Chondrocyte (in vitro differentiated cells): ENCODE measurements around the gene SLC7A9. TPM values are rescaled to one million over a fixed set of nuclear protein-coding genes. Genes with fewer than 3 reads are reported as not detected.

Experiments used
- DNase-seq: peaks from one replicate; pipeline ENCODE4 v3.0.0; 2021; ENCODE audit warnings: mixed read lengths, low spot score
- H3K27ac Mint-ChIP-seq: one replicate; pipeline ENCODE4 v1.8.0; 2021; ENCODE audit warnings: mild to moderate bottlenecking, moderate library complexity, mixed read lengths; ENCODE audit not compliant: unreplicated experiment
- H3K27me3 Mint-ChIP-seq: 2 replicates; pipeline ENCODE4 v1.8.0; 2021; ENCODE audit warnings: low read depth, mixed read lengths
- H3K36me3 Mint-ChIP-seq: 2 replicates; pipeline ENCODE4 v1.8.0; 2021; ENCODE audit warnings: low read depth, mixed read lengths
- H3K4me1 Mint-ChIP-seq: 2 replicates; pipeline ENCODE4 v1.8.0; 2021; ENCODE audit warnings: low read depth, mild to moderate bottlenecking, mixed read lengths
- H3K4me3 Mint-ChIP-seq: one replicate; pipeline ENCODE4 v1.8.0; 2021; ENCODE audit warnings: mild to moderate bottlenecking, moderate library complexity, mixed read lengths; ENCODE audit not compliant: unreplicated experiment
- H3K9me3 Mint-ChIP-seq: 2 replicates; pipeline ENCODE4 v1.8.0; 2021; ENCODE audit warnings: low read depth, mixed read lengths
- CTCF ChIP-seq: fragments of 200-600 bp; sonication (generic); IDR thresholded peaks from 2 replicates; pipeline ENCODE4 v1.5.0; 2021; ENCODE audit warnings: antibody characterized with exemption, mild to moderate bottlenecking, moderate library complexity
- total RNA-seq: library from RNA; stranded (reverse); gene quantifications from 3 replicates; pipeline ENCODE4 v1.2.1, GENCODE V29; 2021

Gene SLC7A9
- total RNA-seq, 1 donor from 2014 or later: 0.35 TPM

DNA sequence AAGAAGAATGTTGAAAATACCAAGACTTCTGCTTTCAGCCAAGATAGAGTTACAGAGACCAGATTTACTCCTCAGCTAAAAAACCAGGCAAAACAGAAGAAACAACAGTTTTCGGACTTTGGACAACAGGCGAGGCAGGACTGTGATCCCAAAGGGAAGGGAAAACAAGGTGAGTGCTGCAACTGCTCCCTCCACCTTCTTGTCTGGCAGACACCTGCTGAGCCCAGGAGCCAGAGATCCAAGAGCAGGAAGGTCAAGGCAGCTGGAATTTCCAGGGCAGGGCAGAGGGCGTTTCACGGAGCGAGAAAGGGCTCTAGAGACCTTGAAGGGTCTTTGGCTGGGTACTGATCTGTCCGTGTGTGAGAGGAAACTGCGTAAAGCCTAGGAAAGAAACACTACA is 32.9 kb upstream of the SLC7A9 start:
- Mint-ChIP-seq H3K4me1 (no peaks in the 10 kb centered on the region), H3K27me3 (no peaks in the 10 kb centered on the region), H3K4me3 (no peak overlapping the region), H3K9me3 (peaks cover 7% of the 10 kb centered on the region), H3K27ac (peak overlapping the region; percentile 23), H3K36me3 (peaks cover 26% of the 10 kb centered on the region)
- DNase-seq: no peak
- no peak for TF ChIP-seq CTCF

DNA sequence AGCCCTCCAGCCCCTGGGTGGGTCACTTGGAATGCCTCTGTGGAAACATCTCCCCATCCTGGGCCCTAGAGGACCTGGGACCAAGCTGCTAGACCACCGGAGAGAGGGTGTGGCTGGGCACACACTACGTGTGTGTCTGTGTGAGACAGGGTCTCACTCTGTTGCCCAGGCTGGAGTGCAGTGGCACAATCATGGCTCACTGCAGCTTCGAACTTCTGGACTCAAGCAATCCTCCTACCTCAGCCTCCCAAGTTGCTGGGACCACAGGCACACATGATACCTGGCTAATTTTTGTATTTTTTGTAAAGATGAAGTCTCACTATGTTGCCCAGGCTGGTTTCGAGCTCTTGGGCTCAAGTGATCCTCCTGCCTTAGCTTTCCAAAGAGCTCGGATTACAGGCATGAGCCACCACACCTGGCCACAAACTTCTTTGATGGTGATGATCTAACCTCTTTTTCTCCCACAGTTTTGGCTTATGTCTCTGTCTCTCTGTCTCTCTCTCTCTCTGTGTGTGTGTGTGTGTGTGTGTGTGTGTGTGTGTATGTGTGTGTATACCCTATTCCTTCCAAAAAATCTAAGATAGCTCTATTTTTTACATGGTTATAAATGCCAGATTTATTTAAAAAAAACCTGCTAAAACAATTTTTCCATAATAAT is 32.1 kb upstream of the SLC7A9 start:
- Mint-ChIP-seq H3K4me1 (no peaks in the 10 kb centered on the region), H3K4me3 (no peak overlapping the region), H3K27me3 (no peaks in the 10 kb centered on the region), H3K27ac (no peak overlapping the region), H3K36me3 (peaks cover 28% of the 10 kb centered on the region), H3K9me3 (peaks cover 7% of the 10 kb centered on the region)
- TF ChIP-seq CTCF: no peak
- DNase-seq: no peak

DNA sequence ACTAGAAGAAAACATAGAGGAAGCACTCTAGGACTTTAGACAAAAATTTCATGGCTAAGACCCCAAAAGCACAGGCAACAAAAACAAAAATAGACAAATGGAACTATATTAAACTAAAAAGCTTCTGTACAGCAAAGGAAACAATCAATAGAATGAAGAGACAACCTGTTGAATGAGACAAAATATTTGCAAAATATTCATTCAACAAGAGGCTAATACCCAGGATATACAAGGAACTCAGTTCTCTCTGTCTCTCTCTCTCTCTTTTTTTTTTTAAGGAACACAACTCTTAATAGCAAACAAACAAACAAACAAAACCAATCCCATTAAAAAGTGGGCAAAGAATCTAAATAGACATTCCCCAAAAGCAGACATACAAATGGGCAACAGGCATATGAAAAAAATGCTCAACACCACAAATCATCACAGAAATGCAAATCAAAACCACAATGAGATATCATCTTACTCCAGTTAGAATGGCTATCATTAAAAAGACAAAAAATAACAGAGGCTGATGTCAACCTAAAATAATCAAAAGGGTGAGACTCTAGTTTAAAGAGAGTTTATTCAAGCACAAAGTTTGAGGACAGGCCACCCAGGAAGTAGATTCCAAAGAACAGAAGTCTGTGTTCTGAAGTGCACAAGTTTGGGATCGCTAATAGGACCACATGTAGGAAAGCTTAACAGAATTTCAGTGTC is 27.1 kb upstream of the SLC7A9 start:
- Mint-ChIP-seq H3K27ac (no peak overlapping the region), H3K27me3 (no peaks in the 10 kb centered on the region), H3K4me3 (no peak overlapping the region), H3K36me3 (peaks cover 29% of the 10 kb centered on the region), H3K9me3 (peaks cover 16% of the 10 kb centered on the region), H3K4me1 (no peaks in the 10 kb centered on the region)
- TF ChIP-seq CTCF: no peak
- DNase-seq: no peak

DNA sequence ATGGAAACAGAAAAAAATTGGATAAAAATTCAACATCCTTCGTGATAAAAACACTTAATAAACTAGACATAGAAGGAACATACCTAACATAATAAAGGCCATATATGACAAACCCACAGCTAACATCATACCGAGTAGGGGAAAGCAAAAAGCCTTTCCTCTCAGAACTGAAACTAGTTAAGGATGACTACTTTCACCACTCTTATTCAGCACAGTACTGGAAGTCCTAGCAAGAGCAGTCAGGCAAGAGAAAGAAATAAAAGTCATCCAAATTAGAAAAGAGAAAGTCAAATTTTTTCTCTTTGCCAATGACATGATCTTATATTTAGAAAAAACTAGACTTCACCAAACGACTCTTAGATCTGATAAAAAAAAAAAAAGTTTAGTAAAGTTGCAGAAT is 25.8 kb upstream of the SLC7A9 start:
- Mint-ChIP-seq H3K4me1 (no peaks in the 10 kb centered on the region), H3K27me3 (no peaks in the 10 kb centered on the region), H3K36me3 (peaks cover 30% of the 10 kb centered on the region), H3K9me3 (peaks cover 22% of the 10 kb centered on the region), H3K4me3 (no peak overlapping the region), H3K27ac (no peak overlapping the region)
- DNase-seq: no peak
- no peak for TF ChIP-seq CTCF

GRCh38 chr19:32891609-32892008 is 22.0 kb upstream of the SLC7A9 start:
- TF ChIP-seq CTCF: no peak
- DNase-seq: no peak
- Mint-ChIP-seq H3K27ac (no peak overlapping the region), H3K4me3 (no peak overlapping the region), H3K36me3 (peaks cover 28% of the 10 kb centered on the region), H3K27me3 (no peaks in the 10 kb centered on the region), H3K9me3 (peaks cover 22% of the 10 kb centered on the region), H3K4me1 (no peaks in the 10 kb centered on the region)
